IPS-18a (cell line): Measurements from ENCODE around the gene NTRK2.

Source experiments
- H3K27ac ChIP-seq: one replicate; pipeline ENCODE4 v1.5.1; 2013; ENCODE audit warnings: low read length
- H3K27me3 ChIP-seq: one replicate; pipeline ENCODE4 v1.6.1; 2013; ENCODE audit warnings: mild to moderate bottlenecking, low read length; ENCODE audit not compliant: control insufficient read depth, insufficient read depth
- H3K36me3 ChIP-seq: one replicate; pipeline ENCODE4 v1.6.1; 2013; ENCODE audit warnings: low read depth, low read length; ENCODE audit not compliant: control insufficient read depth
- H3K4me1 ChIP-seq: one replicate; pipeline ENCODE4 v1.6.1; 2013; ENCODE audit warnings: low read depth, low read length; ENCODE audit not compliant: control insufficient read depth
- H3K4me3 ChIP-seq: one replicate; pipeline ENCODE4 v1.5.1; 2013; ENCODE audit warnings: low read length
- H3K9ac ChIP-seq: one replicate; pipeline ENCODE4 v1.6.1; 2013; ENCODE audit warnings: mild to moderate bottlenecking, low read length, moderate library complexity
- H3K9me3 ChIP-seq: one replicate; pipeline ENCODE4 v1.6.1; 2013; ENCODE audit warnings: low read depth, low read length; ENCODE audit not compliant: control insufficient read depth

NTRK2 gene

GRCh38 chr9:84971571-84971970 is 302.0 kb downstream of the NTRK2 start:
- H3K4me3 ChIP-seq: no peak overlapping the region
- H3K9ac ChIP-seq: no peak overlapping the region
- no peak overlapping the region for H3K27ac ChIP-seq
- H3K36me3 ChIP-seq: no peaks in the 10 kb centered on the region
- no peaks in the 10 kb centered on the region for H3K4me1 ChIP-seq
- no peaks in the 10 kb centered on the region for H3K27me3 ChIP-seq
- no peaks in the 10 kb centered on the region for H3K9me3 ChIP-seq

- Histone ChIP-seq H3K36me3 (no peaks in the 10 kb centered on the region), H3K9ac (no peak overlapping the region), H3K27me3 (no peaks in the 10 kb centered on the region), H3K9me3 (no peaks in the 10 kb centered on the region), H3K27ac (no peak overlapping the region), H3K4me1 (no peaks in the 10 kb centered on the region), H3K4me3 (no peak overlapping the region)
Measured at GRCh38 chr9:84974258-84974657, 304.7 kb downstream of the NTRK2 start.

DNA sequence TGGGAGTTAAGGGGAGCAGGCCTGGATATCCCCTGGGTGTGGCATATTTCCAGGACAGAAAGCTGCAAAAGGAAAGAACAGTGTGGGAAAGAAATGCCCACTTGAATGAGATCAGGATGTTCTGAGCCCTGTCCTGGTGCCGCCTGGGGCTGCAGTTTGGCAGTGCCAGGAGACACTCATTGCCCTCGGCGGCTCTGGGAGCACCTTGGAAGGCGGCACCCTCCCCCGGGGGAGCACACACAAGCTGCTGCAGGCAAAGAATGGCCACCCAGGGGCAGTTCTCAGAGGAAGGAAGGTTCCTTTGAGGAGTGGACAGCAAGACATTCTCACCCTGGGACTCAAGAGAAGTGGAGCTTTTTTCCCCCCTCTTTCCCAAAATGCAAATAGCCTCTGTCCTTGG is 305.3 kb downstream of the NTRK2 start:
- Histone ChIP-seq H3K9ac (no peak overlapping the region), H3K9me3 (no peaks in the 10 kb centered on the region), H3K27me3 (no peaks in the 10 kb centered on the region), H3K4me3 (no peak overlapping the region), H3K4me1 (no peaks in the 10 kb centered on the region), H3K27ac (no peak overlapping the region), H3K36me3 (no peaks in the 10 kb centered on the region)

- Histone ChIP-seq H3K4me3 (no peak overlapping the region), H3K9me3 (no peaks in the 10 kb centered on the region), H3K4me1 (no peaks in the 10 kb centered on the region), H3K27me3 (no peaks in the 10 kb centered on the region), H3K9ac (no peak overlapping the region), H3K27ac (no peak overlapping the region), H3K36me3 (no peaks in the 10 kb centered on the region)
Measured at GRCh38 chr9:84975926-84976325, 306.4 kb downstream of the NTRK2 start.

GRCh38 chr9:84978661-84979060 is 309.1 kb downstream of the NTRK2 start:
- no peaks in the 10 kb centered on the region for H3K27me3 ChIP-seq
- H3K9me3 ChIP-seq: no peaks in the 10 kb centered on the region
- no peaks in the 10 kb centered on the region for H3K4me1 ChIP-seq
- H3K36me3 ChIP-seq: no peaks in the 10 kb centered on the region
- H3K9ac ChIP-seq: no peak overlapping the region
- H3K27ac ChIP-seq: no peak overlapping the region
- no peak overlapping the region for H3K4me3 ChIP-seq

GRCh38 chr9:84983749-84984148 is 314.2 kb downstream of the NTRK2 start:
- no peaks in the 10 kb centered on the region for H3K9me3 ChIP-seq
- H3K36me3 ChIP-seq: no peaks in the 10 kb centered on the region
- no peak overlapping the region for H3K4me3 ChIP-seq
- H3K9ac ChIP-seq: no peak overlapping the region
- no peaks in the 10 kb centered on the region for H3K4me1 ChIP-seq
- no peak overlapping the region for H3K27ac ChIP-seq
- no peaks in the 10 kb centered on the region for H3K27me3 ChIP-seq

DNA sequence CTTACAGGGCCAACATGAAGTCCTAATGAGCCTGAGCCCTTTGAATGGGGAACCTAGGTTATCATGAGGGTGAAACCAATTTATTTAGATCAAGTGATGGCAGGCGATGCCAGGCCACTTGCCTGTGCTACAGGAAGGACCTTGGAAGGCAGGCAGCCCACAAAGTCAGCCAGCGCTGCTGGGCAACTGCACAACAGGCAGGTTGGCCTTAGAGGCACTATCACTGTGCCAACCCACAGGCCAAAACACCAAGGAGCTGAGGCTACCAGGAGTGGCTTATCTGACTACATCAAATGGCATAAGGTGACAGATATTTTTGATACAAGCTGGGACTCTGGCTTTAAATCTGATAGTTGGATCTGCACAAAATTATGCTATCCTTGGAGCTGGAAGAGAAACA is 319.1 kb downstream of the NTRK2 start:
- H3K9me3 ChIP-seq: no peaks in the 10 kb centered on the region
- no peak overlapping the region for H3K27ac ChIP-seq
- no peaks in the 10 kb centered on the region for H3K27me3 ChIP-seq
- no peaks in the 10 kb centered on the region for H3K4me1 ChIP-seq
- H3K4me3 ChIP-seq: no peak overlapping the region
- H3K36me3 ChIP-seq: no peaks in the 10 kb centered on the region
- no peak overlapping the region for H3K9ac ChIP-seq

DNA sequence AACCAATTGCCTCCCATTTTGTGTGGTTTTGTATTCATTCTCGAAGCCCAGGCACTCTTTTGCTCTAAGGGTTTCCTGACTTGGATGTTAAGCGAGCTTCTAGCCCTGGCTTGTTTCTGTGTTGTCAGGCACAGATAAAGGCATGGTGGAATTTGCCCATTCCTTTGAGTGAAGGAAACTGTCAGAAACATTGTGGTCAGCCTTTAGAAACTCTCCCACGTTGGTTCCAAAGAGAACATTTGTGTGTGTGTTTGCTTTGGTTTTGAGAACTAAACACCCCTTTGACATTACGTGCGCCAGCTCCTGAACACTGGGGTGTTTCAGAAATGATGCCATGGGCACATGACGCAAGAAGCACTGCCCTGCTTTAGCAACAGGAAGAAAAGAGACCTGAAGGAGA is 320.9 kb downstream of the NTRK2 start:
- Histone ChIP-seq H3K27ac (no peak overlapping the region), H3K4me1 (no peaks in the 10 kb centered on the region), H3K9ac (no peak overlapping the region), H3K4me3 (no peak overlapping the region), H3K36me3 (no peaks in the 10 kb centered on the region), H3K9me3 (no peaks in the 10 kb centered on the region), H3K27me3 (no peaks in the 10 kb centered on the region)

DNA sequence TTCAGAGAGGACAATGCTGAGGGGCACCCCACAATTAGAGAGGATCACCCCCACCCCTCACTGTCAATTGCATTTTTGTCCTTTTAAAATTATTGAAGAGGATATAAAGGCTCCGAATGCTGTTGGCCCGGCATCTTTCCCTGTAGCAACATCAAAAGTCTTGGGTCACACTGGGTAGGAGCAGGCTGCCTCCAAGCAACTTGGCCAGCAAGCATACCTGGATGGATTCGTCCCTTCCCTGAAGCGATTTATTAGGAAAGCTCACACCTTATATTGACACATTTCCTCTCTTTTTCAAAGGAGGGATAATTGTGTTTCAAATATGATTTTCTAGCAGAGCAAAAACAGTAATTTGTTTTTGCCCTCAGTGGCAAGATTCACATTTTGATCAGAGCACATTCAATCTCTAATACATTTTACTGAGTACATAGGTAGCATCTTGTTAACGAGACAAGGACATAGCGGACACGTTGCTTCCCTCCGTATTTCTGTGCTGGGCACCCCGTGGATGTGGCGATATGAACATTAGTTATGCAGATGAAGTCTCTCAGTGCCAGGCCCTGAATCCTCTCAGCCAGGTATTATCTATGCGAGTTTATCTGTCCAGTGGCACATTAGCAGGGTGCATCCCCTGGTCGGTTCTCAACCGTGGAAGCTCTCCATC is 321.5 kb downstream of the NTRK2 start:
- Histone ChIP-seq H3K9me3 (no peaks in the 10 kb centered on the region), H3K4me3 (no peak overlapping the region), H3K27me3 (no peaks in the 10 kb centered on the region), H3K9ac (no peak overlapping the region), H3K36me3 (no peaks in the 10 kb centered on the region), H3K4me1 (no peaks in the 10 kb centered on the region), H3K27ac (no peak overlapping the region)

GRCh38 chr9:84991514-84991870 is 322.0 kb downstream of the NTRK2 start:
- H3K36me3 ChIP-seq: no peaks in the 10 kb centered on the region
- H3K9me3 ChIP-seq: no peaks in the 10 kb centered on the region
- H3K4me1 ChIP-seq: no peaks in the 10 kb centered on the region
- H3K4me3 ChIP-seq: no peak overlapping the region
- no peaks in the 10 kb centered on the region for H3K27me3 ChIP-seq
- H3K27ac ChIP-seq: no peak overlapping the region
- no peak overlapping the region for H3K9ac ChIP-seq

DNA sequence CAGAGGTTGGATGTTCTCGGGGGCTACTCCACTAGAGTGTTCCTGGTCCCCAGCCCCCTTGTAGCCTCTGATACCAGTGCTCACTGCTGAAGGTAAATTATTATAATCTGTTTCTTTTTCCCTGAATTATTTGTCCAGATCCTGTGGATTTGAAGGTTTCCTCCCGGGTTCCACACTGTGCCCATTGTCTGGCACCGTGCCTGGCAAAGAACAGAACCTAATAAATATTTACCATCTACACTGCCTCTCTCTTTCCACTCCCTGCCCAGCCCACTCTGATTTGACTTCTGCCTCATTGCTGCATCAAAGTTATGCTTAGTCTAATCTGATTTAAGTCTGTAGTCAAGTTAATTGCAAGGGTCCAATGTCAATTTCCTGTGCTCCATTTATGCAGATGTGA is 322.9 kb downstream of the NTRK2 start:
- H3K27me3 ChIP-seq: no peaks in the 10 kb centered on the region
- H3K4me1 ChIP-seq: no peaks in the 10 kb centered on the region
- H3K9me3 ChIP-seq: no peaks in the 10 kb centered on the region
- no peak overlapping the region for H3K4me3 ChIP-seq
- H3K36me3 ChIP-seq: no peaks in the 10 kb centered on the region
- no peak overlapping the region for H3K27ac ChIP-seq
- no peak overlapping the region for H3K9ac ChIP-seq

GRCh38 chr9:84993105-84993504 is 323.6 kb downstream of the NTRK2 start:
- H3K4me3 ChIP-seq: no peak overlapping the region
- H3K9ac ChIP-seq: no peak overlapping the region
- H3K9me3 ChIP-seq: no peaks in the 10 kb centered on the region
- no peaks in the 10 kb centered on the region for H3K27me3 ChIP-seq
- H3K27ac ChIP-seq: no peak overlapping the region
- H3K4me1 ChIP-seq: no peaks in the 10 kb centered on the region
- H3K36me3 ChIP-seq: no peaks in the 10 kb centered on the region
